Measurements from ENCODE around the gene HYAL4.

GRCh38 chr7:123918309-123918708 is 73.3 kb downstream of the HYAL4 start:
- TF ChIP-seq CTCF (IDR thresholded peaks at IDR 0.05): no peak
- TF ChIP-seq POLR2A (IDR thresholded peaks at IDR 0.05): no peak

Measured in lower leg skin (tissue), 3 donors.